Measurements from ENCODE around the gene NKAIN2. TPM values are rescaled to one million over a fixed set of nuclear protein-coding genes. Genes with fewer than 3 reads are reported as not detected.
"Not testable (repeated sequence)": the region's sequence is repeated elsewhere in the genome, so short reads cannot be mapped to it uniquely, and the experiment has no call there.

The NKAIN2 gene
- polyA plus RNA-seq, 10 donors = 5.3 to 9.9 (median 7.2) TPM

DNA sequence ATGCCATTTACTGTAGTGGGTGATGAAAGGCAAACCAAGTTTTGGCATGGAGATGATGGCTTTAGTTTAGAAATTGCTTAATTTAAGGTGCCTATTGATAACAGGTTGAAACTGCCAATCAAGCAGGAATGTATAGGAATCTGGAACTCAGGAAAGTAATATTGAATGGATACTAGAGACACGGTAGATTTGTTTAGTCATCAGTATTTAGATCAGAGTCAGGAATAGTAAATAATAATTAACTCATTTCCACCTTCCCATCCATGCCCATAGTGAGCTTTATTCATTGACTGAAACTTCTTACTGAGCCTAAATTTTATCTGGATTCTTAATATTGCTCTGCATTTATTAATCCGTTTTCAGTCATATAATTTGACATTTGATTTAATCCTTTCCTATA, 500.3 kb downstream of the NKAIN2 start:
- no peak for DNase-seq

DNA sequence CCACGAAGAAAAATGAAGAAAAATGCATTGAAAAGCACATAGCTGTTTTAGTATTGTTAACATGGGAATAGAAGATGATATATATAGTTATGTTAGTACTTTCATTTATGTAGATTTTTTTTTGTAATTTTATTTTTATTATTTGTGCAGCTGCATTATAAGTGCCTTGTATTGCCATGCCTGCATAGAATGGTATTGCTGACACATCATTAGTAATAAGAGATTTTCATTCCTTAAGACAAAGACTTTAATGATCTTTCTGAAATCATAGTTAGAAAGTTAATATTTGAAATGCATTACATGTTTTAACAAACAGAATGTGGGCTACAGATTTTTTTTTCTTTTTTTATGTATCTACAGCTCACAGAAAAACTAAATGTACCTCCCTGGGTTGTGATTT, 506.5 kb downstream of the NKAIN2 start:
- DNase-seq = no peak

DNA sequence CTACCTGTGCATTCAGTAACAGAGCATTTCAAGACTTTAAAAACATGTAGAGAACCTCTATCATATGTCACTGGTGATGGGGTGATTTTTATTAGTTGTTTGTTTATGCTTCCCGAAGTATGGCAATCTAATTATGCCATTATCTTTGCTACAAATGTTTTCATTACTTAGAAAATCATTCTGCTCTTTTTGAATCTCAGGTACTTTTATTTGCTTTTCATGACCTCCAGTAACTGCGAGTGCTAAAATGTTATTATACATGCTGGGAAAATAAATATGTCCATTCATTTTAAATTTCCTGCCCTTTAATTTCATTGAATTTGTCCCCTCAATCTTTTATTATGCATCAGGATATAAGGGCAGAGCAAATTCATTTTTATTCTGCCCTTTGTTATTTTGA, 515.7 kb downstream of the NKAIN2 start:
- DNase-seq = no peak

DNA sequence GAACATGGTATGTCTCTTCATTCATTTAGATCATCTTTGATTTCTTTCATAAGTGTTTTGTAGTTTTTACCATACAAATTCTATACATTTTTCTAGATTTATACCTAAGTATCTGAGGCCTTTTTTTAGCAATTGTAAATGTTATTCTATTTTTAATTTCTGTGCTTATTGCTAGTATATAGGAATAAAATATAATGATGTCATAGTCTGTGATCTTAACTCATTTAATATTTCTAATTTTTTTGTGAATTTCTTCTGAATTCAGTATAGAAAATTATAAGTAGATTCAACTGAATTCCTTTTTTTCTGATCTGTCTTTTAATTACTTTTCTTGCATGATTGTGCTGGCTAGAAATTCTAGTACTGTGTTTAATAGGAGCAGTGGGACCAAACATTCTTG, 520.6 kb downstream of the NKAIN2 start:
- no peak for DNase-seq

GRCh38 chr6:124330197-124330596, 526.5 kb downstream of the NKAIN2 start:
- no peak for DNase-seq

DNA sequence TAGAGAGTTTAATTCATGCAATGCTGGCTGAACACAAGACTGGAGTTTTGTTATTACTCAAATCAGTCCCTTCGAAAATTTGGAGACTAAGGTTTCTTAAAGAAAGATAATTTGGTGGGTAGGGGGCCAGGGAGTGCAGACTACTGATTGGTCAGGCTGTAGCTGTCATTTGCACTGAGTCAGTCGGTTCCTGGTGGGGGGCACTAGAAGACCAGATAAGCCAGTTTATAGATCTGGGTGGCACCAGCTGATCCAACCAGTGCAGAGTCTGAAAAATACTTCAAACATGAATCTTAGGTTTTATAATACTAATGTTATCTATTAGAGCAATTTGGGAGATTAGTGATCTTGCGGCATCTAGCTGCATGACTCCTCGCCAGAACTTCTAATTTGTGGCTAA, 530.7 kb downstream of the NKAIN2 start:
- DNase-seq = no peak

DNA sequence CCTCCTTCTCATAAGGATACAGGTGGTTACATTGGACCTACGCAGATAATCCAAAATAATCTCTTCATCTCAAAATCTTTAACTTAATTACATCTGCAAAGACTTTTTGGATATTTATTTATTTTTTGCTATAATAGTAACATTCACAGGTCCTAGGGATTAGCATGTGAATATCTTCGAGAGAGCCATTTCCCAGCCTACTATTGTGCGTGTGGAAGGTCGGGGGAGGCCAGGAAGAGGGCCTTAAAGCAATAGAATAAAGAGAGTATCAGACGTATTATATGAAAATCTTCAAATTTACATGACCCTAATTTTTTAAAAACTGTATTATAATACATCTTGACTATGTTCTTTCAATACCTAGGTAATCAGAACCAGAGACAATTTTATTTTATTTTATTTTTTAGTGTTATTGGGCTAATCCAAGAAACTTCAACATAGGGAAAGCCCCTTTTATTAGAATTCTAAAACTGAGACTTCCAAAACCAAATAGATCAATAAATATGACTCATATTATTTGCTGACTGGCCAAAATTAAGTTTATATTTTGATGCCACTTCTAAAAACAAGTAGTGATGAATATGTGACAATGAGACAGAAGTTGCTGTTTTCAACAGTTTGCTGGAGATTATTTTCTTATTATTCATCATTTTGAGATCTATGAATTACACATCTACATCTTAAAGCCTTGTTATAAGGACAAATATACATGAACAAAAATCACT, 536.1 kb downstream of the NKAIN2 start:
- DNase-seq = no peak

- DNase-seq = not testable (repeated sequence)
Observed at GRCh38 chr6:124348339-124348738, 544.7 kb downstream of the NKAIN2 start.

GRCh38 chr6:124355146-124355545, 551.5 kb downstream of the NKAIN2 start:
- no peak for DNase-seq

GRCh38 chr6:124356276-124356810, 552.7 kb downstream of the NKAIN2 start:
- DNase-seq = no peak

DNA sequence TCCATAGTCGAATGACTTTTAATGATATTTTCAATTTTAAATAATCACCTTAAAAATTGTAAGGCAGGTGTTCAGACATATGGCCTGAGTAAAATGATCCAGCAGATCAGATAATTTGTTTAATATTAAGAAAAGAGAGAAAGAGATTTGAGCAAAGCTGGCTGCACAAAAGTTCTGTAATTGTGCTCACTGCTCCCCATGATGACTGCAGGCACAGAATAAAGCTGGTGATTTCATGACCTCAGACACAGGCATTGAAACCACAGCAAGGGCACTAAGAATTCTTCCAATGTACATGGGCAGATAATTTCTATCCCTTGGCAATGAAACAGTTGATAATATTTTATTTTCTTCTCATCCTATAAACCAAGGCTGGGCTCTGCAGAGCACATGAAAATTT, 553.1 kb downstream of the NKAIN2 start:
- DNase-seq = no peak

DNA sequence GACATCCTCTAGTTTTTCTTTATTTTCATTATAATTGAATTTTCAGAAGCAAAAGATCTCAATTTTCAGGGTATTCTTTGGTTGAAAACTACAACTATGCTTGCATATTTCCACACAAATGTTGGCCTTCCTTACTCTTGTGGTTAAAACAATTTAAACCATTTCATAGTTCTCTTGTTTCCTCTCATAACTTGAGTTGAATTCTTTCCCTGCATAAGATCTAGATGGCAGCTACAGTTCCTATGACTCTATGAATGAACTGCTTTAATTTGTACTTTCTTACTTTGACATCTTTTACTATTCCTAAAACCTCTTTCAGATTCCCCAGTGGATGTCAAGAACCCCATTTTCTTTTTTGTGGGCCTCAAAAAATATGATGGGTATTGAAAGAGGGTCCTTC, 564.5 kb downstream of the NKAIN2 start:
- DNase-seq = no peak

- DNase-seq = no peak
Observed at GRCh38 chr6:124371974-124372475, 568.4 kb downstream of the NKAIN2 start.

DNA sequence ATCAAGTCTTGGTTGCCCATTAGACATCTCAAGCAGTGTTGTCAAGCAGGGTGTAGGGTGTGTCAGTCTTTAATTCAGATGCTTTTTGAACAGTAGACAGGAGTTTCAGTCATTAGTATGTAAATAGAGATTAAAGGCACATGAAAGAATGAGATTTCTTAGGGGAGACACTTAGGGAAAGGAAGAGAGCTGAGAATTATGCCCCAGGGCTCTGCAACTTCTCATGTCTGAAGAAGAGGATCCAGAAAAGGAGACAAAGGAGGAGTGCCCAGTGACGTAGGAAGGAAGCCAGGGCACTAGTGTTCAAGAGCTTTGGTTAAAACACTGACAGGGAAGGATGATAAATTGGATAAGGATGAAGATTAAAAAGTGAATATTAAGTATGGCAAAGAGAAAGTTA, 569.7 kb downstream of the NKAIN2 start:
- DNase-seq = no peak

- no peak for DNase-seq
Observed at GRCh38 chr6:124389127-124389526, 585.5 kb downstream of the NKAIN2 start.

DNA sequence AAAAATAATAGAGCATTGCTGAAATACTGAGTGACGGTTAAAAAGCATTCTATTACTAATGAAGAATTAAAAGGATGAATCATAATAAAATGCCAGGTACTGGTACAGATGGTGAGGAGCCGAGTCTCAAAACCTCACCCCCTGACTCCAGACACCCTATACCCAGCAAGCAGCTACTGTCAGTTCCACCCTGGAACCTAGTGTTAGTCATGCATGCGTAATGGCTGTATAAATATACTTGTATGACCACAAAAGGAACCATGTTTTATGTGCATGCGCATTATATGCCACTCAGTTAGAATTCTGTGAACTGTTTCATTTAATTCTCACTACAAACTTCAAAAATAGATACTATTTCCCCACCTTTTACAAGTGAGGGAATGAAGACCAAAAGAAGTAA, 589.9 kb downstream of the NKAIN2 start:
- DNase-seq = no peak

DNA sequence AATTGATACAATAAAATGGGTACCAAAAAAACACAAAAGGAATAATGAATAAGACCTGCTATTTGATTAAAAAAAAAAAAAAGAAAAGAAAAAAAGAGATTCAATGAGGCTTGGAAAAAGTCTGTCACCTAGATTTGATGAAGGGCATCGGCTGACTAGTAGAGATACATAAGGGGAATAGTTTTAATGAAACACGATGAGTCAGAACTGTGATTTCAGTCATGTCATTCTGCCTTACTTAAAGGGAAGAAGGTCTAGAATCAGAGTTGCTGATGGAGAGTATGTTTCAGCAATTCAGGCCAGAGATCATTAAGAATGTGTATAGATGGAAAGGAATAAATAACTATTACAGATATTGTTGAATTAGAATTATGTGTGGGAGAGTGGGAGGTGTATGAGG, 592.7 kb downstream of the NKAIN2 start:
- DNase-seq = no peak

GRCh38 chr6:124400261-124400999, 596.8 kb downstream of the NKAIN2 start:
- peak; percentile 7 to 36 (median 21) for DNase-seq

DNA sequence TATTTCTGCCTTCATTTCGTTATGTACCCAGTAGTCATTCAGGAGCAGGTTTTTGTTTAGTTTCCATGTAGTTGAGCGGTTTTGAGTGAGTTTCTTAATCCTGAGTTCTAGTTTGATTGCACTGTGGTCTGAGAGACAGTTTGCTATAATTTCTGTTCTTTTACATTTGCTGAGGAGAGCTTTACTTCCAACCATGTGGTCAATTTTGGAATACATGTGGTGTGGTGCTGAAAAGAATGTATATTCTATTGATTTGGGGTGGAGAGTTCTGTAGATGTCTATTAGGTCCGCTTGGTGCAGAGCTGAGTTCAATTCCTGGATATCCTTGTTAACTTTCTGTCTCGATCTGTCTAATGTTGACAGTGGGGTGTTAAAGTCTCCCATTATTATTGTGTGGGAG, 606.8 kb downstream of the NKAIN2 start:
- not testable (repeated sequence) for DNase-seq

- DNase-seq = not testable (repeated sequence)
Observed at GRCh38 chr6:124412657-124413056, 609.0 kb downstream of the NKAIN2 start.

- no peak for DNase-seq
Observed at GRCh38 chr6:124420116-124420840, 616.6 kb downstream of the NKAIN2 start.

GRCh38 chr6:124423621-124424020, 620.0 kb downstream of the NKAIN2 start:
- DNase-seq = no peak

Measured in muscle of back (tissue), 11 donors.